HG03039 (cell line): Measurements from ENCODE around the gene SEH1L.
"Not testable (repeated sequence)": the region's sequence is repeated elsewhere in the genome, so short reads cannot be mapped to it uniquely, and the experiment has no call there.

ENCODE experiments used
- ATAC-seq: cut with Tn5 transposase; IDR thresholded peaks from one replicate; pipeline ENCODE4 v1.9.1; 2021; ENCODE audit warnings: mild to moderate bottlenecking, moderate library complexity; ENCODE audit not compliant: unreplicated experiment

SEH1L gene

DNA sequence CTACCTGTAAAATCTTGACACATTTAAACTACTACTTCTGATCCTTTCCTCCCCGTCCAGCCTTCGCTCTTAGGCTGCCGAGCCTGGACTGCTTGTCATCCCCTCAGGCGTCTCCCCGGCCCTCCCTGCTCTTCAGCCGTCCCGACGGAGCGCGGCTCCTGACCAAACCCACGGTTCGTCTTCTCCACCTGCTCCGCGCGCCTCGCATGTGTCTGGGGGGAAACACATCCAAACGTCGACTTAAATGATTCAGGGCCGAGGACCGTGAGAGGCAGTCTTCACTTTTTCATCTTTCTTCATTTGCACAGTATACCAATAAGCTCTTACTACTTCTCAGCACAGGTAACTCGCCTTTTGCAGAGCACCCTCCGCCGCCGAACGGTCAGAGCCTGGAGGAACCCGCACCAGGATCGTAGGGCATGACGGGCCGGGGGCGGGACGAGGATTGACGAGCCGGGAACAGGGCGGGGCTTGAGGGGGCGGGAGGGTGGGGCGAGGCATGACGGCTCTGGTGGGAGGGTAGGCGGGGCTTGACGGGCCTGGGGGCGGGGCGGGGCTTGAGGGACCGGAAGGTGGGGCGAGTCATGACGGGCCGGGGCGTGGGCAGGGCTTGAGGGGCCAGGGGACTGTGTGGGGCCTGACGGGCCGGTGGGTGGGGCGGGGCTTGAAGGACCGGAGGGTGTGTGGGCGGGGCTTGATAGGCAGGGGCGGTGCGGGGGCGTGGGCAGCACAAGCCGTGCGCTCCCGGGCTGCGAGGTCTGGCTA, at the start of gene SEH1L:
Gene SEH1L (plus strand): TSS at position 727 of the 765 bp plus-strand sequence. CDS start 111 bp downstream, outside the sequence.
- peak; percentile 79 for ATAC-seq

- not testable (repeated sequence) for ATAC-seq
Measured at GRCh38 chr18:12901208-12901607, 46.6 kb upstream of the SEH1L start.

- ATAC-seq = no peak
Measured at GRCh38 chr18:12904012-12904516, 43.7 kb upstream of the SEH1L start.

DNA sequence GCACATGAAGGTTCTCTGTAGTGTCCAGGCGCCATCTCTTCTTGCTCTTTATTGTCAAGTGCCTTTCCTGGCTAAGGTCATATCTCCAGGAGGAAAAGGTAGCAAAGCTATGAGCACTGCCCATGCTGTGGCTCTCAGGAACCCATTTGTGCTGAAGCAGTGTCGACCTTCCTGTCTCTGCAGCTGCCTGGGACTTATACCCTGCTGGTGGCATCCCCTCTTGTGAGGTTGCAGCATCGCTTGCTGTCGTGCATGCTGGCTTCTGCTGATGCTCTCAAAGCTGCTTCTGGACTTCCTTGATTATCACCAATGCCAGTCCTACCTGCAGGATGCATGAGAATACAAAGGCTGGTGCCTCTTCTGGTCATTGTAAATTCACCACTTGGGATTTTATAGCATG, 41.7 kb upstream of the SEH1L start:
- no peak for ATAC-seq

GRCh38 chr18:12906773-12907172, 41.0 kb upstream of the SEH1L start:
- ATAC-seq = no peak

DNA sequence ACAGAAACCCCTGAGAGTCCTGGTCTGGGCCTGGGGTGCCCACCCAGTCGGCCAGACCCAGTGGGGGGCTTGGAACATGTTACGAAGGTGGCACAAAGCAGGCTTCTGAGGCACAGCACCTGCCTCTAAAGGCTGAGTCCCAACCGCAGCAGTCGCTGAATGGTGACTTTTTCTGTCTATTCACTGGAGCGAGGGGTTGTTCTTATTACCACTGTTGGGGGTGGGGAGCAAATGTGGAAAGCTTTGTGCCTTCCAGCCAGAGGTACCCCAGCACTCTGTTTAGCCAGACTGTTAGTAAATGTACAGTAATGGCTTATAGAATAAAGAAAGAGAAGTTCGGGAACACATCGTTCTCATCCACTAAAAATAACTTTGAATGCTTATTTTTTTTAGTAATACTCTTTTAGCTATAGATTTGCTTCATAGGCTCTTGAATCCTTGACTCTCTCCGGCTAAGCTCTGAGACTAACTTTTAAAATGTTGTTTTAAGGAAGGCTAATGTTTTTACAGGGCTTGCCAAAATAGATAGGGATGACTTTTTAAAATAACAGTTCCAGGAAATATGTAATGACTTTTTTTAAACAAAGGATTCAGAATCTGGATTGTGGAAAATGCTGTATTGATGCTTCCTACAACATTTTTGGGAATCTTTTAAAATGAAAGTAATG, 40.4 kb upstream of the SEH1L start:
- ATAC-seq = no peak

DNA sequence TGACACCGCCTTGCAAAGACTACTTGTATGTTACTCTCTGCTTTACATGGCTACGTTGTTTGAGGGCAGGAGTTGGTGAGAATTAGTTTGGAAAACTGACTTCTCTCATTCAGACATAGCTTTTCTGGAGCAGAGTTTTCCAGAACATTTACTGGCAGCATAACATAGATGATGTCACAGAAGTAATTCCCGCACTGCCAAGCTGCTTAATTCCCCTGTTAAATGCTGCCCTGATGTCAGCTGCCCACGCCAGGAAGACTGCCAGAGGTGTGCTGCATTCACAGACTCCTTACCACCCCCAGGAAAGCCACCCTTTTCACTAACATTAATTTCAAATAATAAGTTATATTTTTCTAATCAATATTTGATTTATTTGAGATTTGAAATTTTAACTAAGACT, 39.1 kb upstream of the SEH1L start:
- ATAC-seq = no peak

GRCh38 chr18:12911025-12911928, 36.5 kb upstream of the SEH1L start:
- ATAC-seq = no peak

DNA sequence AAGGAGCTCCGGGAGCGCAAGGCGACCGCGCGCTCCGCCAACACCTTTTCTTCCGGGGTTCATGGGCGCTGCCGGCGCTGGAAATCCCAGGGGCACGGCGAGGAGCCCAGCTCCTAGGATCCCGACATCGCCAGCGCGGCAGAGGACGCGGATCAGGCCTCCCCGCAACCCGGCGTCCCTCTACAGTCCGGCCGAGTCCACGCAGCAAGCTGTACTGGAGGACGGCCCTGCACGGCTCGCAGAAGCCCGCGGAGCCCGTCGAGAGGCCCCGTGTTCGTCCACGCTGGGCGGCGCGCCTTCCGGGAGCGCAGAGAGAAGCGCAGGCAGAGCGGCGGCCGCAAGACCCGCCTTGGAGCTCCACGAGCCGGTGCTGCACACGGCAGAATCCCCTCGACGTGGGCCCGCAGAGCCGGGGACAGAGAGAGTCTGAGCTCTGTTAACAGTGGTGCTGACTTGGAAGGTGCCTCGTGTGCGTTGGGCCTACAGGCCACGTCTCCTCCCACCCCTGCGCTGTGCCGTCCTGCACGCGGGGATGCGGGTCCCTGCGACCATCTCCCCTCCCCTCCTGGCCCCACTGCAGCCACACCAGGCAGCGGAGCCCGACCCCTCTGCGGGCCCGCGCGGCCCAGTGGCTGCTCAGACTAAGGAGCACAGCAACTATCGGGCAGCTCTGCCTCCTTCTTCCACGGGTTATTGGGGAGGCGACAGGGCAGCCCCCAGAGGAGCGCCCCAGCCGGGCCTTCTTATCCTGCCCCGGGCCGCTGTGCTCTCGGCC, 35.7 kb upstream of the SEH1L start:
- ATAC-seq = no peak

DNA sequence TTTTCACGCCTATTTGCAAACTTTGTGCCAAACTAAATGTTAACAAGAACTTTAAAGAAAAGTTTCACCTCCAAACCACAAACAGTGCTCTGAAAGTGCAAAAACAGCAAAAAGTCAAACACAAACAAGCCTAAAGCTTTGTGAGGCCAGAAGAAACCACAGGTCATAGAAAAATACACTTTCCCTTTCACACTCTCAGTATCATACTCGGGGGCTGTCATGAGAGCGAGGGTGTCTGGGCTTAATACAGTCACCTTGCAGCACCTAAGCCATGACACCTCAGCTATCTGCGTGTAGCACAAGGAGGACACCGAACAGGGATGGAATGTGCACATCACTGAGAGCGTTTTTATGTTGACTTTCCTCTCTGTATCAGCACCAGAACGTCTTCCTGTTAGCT, 26.6 kb upstream of the SEH1L start:
- no peak for ATAC-seq

DNA sequence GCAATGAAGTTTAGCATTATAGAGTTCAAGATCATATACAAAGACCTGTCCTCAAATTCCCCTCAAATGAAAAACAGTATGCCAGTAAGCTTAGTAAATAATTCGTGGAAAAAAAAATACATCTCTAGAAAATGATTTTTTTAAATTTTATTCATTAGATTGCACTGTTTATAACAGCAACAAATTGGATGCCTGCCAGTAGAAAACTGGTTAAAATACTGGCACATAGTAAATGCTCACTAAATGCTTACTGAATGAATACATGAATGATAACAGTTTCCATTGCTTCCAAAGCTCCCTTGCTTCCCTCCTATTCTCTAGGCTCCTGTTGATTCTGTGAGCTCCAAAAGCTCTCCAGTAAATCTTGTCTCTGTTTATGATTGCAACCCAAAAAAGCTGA, 25.5 kb upstream of the SEH1L start:
- no peak for ATAC-seq

- no peak for ATAC-seq
Measured at GRCh38 chr18:12924616-12925015, 23.2 kb upstream of the SEH1L start.

GRCh38 chr18:12928206-12928605, 19.6 kb upstream of the SEH1L start:
- no peak for ATAC-seq

GRCh38 chr18:12928641-12929040, 19.2 kb upstream of the SEH1L start:
- no peak for ATAC-seq

DNA sequence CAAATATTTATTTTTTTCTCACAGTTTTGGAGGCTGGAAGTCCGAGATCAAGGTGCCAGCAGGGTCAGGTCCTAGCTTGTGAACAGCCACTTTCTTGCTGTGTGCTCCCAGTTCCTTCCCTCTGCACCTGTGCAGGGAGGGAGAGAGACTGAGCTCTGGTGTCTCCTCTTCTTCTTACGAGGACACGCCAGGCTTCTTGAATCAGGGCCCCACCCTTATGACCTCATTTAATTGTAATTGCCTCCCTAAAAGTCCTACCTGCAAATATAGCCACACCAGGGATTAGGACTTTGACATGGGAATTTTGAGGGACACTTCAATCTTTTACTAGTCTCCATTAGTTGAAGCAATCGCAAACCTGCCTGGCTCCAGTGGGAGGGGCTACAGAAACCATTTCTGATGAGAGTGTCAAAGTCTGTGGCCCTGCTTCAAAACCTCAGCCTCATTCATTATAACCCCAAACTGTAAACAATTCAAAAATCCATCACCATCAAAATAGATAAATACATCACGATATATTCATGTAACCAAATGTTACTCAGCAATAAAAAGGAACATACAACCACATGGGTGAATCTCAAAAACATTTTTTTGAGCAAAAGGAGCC, 18.2 kb upstream of the SEH1L start:
- no peak for ATAC-seq

GRCh38 chr18:12930376-12930775, 17.4 kb upstream of the SEH1L start:
- ATAC-seq = no peak

DNA sequence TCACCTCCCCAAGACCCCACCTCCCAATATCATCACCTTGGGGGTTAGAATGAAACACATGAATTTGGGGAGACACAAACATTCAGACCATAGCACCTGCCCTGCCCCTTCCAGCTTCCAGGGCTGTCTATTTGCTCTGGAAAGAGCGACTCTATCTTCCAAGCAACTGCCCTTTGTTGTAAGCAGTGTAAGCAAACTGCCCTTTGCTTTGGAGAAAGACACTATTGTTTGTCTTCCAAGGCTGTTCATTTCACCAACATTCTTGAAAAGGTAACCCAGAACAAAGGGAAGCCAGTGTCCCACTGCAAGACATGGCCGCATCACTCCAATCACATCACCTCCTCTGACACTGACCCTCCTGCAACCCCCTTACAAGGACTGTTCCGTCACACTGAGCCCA, 16.9 kb upstream of the SEH1L start:
- no peak for ATAC-seq

GRCh38 chr18:12933327-12933726, 14.5 kb upstream of the SEH1L start:
- ATAC-seq = no peak

DNA sequence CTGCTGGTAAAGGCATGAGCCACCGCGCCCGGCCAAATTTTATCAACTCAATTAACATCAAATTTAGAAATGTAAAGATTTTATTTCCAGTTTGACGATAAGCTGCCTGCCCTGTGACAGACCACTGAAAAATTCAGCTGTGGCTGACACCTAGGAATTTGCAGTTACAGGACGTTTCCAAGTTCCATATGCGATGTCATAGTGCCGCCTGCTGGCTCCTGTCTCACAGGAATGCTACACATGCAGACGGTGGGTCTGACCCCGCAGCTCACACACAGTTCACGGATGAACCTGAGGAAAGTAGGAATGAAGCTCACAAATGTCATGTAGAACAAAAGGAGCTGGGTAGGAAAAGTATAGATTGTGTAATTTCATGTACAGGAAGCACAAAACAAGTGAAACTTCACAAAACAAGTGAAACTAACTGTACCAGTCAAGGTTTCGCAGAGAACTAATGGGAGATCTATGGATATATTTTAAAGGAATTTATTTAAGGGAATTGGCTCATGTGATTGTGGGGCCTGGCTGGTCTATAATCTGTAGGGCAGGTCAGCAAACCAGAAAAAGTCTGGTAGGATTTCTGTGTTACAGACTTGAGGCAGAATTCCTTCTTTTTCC, 13.2 kb upstream of the SEH1L start:
- no peak for ATAC-seq

GRCh38 chr18:12939162-12939561, 8.6 kb upstream of the SEH1L start:
- no peak for ATAC-seq
